Measurements from ENCODE around the gene MERTK.

MERTK gene

DNA sequence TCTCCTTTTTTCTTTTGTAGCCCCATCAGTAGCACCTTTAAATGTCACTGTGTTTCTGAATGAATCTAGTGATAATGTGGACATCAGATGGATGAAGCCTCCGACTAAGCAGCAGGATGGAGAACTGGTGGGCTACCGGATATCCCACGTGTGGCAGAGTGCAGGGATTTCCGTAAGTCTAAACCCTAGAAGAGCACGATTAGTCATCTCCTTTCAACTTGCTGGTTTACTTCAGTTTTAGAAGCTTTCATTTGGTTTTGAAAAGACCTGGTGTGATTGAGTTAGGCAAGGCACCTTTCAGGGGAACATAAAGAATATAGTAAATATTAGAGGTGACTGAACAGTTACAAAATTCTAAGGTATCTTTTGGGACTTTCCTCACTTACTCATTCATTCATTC lies 84.4 kb downstream of the MERTK start:
- no peak for DNase-seq

DNA sequence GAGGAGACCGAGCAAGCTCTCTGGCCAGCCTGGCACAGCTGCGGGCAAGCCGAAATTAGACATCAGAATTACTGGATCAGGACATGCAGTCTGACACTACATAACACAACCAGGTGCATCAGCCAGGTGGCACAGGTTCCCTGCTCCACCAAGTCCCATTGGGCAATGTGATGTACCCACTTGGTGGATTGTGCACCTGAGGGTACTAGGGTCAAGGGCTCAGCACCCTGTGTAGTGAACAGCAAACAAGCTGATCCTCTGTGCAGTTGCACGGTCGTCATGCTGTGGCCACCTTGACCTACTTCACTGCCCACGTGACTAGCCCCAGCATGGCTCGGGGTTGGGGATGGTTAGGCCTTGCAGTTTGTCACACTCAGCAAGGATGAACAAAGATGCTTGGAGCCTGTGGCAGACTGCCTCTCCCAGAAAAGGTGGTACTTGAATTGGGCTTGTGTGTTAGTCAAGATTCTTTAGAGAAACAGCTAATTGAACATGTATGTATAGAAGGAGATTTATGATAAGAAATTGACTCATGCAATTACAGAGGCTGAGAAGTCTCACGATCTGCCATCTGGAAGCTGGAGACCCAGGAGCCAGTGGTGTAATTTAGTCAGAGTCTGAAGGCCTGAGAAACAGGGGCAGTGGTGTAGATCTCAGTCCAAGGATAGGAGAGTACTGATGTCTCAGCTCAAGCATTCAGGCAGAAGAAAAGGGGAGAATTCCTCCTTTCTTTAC lies 85.2 kb downstream of the MERTK start:
- DNase-seq, result no peak

DNA sequence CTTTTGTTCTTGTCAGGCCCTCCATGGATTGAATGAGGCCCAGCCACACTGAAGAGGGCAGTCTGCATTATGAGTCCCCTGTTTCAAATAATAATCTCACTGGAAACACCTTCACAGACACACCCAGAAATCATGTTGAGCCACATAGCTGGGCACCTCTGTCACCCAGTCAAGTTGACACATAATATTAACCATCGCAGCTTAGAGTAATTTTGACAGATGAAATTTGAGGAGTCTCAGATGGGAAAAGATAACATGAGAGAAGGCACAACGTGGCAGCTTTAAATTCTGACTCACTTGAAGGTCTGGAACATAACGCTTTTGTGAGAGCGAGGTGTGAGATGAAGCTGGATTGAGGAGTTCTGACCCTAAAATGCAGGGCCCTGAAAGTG lies 85.8 kb downstream of the MERTK start:
- DNase-seq, result no peak

DNA sequence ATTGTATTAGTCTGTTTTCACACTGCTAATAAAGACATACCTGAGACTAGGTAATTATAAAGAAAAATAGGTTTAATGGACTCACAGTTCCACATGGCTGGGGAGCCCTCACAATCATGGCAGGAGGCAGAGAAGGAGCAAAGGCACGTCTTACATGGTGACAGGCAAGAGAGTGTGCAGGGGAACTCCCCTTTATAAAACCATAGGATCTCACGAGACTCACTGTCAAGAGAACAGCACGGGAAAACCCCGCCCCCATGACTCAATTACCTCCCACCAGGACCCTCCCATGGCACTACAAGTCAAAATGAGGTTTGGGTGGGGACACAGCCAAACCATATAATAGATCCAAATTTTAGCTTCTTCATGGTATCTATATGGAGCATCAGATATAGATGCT lies 87.1 kb downstream of the MERTK start:
- no peak for DNase-seq

DNA sequence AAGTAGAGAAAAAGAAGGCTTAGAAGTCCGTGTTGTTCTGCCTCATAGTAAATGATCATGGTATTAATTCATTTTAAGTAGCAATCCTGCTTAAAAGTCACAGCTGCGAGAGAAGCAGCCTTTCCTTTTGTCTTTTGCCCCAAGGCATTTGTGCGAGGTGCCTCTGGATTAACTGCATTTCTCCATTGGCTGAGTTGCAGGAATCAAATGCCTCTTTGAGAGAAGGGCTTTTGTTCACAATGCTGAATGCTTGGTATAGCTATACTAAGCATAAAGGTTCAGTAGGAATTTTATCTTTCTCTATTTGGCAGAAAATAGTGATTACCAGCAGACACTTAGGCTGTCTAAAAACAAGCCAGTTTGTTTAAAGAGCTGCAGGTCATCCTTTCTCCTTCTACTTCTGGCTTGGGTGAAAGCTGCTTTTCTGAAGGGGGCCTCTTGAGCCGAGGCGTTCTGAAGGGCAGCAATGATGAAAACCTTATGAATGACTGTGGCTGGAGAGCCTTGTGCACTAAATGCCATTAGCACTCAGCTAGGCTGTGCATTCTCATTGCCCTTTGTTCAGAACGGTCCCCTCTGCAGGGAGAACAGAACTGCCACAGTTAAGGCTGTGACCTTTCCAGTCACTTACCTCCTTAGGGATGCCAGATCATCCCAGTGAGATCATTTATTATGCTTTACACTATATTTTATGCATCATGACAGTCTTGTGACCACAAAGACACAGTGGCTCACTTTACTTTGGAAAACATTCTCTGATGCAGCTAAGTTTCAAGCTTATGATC lies 87.9 kb downstream of the MERTK start:
- DNase-seq, result no peak

DNA sequence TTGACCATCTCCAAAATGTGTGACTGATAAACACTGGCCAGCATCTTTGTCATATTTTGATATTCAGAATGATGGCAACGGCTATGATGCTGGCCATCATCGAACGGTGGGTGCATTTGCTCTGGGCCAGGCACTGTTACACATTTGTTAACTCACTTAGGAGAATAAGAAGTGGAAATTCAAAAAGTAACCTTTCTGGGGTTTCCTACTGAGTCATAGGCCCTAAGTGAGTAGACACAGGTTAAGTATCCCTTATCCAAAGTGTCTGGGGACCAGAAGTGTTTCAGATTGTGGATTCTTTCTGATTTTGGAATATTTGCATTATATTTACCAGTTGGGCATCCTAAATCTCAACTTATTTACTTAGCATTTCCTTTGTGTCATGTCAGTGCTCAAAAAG lies 92.0 kb downstream of the MERTK start:
- DNase-seq, result no peak

DNA sequence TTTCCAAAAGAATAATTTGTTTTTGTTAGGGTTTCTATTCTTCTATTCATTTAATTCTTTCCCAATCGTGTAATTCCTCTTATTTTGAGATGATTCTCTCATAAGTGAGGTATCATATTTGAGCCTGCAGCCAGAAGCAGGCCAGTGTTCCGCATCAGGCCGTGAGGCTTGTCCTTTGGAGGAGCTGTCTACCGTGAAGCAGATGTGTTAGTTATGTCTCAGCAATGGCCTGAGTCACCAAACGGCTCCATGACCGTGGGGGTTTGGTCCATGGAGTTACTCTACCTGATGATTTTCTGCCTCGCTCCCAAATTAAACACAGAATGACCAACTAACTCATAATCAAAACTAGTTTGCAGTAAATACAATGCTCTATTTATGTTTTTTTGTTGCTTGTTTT lies 92.4 kb downstream of the MERTK start:
- no peak for DNase-seq

DNA sequence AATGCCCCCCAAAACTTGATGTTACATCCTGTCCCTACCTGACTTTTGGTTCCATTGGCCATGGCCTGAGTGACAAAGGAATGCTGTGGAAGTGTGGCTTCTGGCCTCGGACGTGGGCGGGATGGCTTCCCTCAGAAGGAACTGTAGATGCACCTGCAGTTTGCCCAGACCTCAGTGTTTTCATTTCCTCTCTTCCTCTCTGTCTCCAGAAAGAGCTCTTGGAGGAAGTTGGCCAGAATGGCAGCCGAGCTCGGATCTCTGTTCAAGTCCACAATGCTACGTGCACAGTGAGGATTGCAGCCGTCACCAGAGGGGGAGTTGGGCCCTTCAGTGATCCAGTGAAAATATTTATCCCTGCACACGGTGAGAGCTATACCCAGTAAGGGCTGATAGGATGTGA lies 95.6 kb downstream of the MERTK start:
- no peak for DNase-seq

DNA sequence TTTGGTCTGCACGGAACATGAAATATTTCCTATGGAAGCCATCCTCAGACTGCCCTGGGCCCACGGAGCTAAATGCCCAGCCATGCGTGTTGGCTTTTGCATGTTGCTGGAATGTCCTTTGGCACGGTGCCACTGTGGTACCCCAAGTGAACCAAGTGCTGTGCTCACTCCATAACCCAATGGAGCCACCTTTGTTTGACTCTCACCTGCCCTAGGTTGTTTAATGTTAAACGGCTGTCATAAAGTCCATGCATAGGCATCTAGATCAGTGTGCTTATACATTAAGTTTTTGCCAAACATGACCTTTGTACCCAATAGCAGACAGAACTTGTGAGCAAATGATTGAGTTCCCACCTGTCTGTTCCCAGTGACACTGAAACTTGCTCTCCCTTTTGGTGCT lies 96.7 kb downstream of the MERTK start:
- DNase-seq, result no peak

DNA sequence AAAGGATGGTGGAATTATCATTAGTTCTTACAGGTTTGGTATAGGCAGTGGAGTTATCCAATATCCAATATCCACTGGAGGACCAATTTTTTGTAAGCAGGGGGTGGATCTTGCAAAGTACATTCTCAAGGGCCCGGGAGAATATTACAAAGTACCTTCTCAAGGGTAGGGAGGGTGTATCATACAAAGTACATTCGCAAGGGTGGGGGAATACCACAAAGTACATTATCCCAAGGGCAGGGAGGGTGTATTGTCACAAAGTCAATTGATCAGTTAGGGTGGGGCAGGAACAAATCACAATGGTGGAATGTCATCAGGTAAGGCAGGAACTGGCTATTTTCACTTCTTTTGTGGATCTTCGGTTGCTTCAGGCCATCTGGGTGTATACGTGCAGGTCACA lies 101.4 kb downstream of the MERTK start:
- no peak for DNase-seq

DNA sequence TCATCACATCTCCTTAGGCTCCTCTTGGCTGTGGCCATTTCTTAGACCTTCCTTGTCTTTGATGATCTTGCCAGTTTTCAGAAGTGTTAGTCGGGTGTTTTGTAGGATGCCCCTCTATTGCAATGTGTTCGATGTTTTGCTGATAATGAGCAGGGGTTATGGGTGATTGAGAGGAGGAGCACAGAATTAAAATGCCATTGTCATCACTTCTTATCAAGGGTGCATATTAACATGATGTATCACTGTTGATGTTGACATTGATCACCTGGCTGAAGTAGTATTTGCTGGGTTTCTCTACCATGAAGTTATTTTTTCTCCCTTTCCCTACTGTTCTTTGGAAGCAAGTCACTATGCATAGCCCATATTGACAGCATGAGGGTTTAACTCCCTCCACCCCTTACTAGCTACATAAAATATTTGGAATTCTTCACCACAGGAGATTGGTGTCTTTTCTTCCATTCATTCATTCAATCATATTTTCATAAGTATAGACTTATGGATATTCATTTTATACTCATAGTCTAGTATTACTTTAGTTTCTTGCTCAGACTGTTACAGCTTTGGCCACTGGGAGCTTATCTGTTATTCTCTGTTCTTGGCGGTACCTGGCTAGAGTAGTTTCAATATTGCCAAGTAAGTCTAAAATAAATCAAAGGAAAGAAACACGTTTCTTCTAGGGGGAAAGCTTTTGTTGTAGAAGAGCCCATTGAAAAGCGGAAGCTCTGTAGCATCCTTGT lies 102.2 kb downstream of the MERTK start:
- DNase-seq, result no peak

DNA sequence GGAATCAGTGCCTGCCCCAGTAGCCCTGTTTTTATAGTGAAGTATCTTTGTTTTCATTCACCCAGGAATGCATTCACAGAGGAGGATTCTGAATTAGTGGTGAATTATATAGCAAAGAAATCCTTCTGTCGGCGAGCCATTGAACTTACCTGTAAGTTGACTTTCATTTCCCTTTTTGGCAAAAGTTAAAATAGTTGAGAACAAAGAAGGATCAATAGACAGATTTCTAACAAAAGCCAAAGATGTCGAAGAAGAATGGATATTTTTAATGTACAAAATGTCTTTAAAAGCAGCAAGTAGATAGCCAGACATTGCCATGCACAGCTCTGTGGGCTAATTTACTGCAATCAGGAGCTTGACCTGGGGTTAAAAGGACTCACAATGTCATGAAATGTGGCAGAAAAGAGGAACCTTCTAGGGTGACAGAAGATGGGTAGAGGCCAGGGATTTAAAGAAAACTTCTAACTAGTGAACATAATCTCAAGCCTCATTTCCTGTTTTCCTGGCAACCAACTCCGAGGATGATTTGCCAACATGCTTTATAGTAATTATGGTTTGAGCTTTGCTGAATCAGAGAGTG lies 102.8 kb downstream of the MERTK start:
- DNase-seq, result no peak

DNA sequence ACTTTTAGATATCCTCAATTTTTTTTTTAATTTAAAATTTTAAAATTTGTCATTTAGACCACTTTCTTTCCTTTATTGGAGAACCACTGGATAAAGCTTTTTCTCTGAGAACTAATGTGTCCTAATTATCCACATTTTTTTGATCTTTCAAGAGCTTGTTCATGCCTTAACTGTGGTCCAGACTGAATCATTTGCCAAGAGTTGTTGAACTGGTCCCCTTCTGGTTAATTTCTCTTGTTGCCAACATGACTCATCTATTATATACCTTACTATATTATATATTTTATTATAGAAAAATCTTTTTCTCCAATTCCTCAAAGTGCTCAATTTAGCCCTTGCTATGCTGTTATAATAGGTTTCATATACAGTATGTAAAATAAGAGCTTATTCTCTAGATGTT lies 103.5 kb downstream of the MERTK start:
- DNase-seq, result no peak

DNA sequence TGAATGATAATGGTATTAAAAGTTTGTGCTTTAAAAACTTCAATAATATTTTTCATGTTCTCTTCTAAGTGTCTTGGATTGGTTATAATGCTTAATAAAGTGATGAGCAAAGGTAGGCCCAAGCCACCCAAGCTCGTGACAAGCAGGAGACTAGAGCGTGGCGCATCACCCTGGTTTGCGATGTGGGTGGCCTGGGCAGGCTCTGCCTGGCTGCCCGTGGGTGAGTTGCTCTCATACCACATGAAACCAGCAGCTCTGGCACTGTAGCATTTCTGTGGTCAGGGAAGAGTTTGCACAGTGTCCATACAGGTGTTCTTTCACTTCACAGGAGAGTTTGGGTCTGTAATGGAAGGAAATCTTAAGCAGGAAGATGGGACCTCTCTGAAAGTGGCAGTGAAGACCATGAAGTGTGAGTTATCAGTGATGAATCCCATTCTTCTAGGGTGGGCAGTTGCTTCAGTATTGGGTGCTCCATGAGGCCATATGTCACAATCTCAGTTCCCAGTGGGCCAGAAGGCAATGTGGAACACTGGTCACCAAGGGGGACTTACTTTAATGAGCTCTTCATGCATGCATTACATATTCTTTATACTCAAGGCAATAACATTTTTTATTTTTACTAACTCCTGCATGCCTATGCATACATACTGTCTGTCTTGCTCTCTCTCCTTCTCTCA lies 105.3 kb downstream of the MERTK start:
- DNase-seq, result no peak

DNA sequence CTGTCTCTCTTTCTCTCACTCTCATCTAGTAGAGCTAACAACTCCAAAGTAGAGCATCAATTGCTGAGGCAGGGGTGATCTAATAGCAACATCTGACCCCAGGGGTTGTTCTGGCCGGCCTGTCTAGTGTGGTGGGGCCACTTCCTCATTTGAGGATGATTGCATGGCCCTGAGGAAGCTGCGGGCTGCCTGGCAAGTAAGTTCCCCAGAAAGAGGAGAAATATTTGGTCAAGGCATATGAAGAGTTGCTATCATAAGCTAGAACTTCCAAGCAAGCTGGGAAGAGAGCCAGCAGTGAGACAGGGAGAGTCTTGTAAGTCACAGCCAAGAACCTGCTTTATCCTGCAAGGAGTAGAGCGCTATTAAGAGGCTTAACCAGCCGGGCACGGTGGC lies 105.8 kb downstream of the MERTK start:
- DNase-seq, result no peak

DNA sequence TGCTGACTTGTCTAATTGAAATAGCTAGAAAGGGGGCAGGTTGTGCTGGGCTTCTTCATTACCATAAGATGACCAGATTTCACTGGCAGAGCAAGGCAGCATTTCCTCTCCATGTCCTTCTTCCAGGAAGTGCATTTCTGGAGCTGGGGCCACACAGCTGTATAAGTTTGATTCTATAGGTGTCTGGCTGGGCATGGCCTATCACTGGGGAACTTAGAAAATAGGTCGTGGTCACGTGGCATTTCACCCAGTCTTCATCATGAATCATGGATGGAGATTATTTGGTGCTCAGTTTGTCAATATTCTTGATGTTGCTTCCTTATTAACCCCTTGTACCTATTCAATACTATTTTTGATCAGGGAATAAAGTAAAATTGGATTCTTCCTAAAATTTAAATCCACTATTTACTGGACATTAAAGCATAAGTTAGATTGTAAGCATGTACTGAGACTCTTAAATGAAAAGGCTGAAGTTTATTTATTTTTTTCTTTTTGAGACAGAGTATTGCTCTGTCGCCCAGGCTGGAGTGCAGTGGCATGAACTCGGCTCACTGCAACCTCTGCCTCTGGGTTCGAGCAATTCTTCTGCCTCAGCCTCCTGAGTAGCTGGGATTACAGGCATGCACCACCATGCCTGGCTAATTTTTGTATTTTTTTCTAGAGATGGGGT lies 107.1 kb downstream of the MERTK start:
- no peak for DNase-seq

DNA sequence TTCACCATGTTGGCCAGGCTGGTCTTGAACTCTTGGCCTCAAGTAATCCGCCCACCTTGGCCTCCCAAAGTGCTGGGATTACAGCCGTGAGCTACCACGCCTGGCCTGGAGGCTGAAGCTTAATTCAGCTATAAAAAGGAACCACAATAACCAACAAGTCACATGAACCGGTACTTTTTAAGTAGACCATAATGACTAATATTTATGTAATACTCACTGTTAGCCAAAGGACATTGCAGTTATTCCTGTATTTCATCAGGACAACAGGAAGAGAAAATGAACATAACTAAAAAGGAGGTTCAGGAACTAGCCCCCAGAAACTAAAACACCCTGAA lies 107.6 kb downstream of the MERTK start:
- no peak for DNase-seq

DNA sequence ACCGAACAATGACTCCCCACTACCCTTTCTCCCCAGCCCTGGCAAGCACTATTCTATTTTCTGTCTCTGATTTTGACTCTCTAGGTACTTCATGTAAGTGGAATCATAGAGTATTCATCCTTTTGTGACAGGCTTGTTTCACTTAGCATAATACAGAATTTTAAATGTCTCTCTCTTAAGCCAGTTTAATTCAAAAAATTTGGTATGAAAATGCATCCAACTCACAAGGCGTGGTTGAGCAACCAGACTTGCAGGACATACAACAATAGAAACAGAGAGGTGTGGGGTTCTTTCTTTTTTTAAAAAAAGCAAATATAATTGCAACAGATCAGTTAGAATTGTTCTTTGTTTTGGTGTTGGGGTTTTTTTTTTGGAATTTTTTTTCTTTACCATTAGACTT lies 109.1 kb downstream of the MERTK start:
- DNase-seq, result no peak

DNA sequence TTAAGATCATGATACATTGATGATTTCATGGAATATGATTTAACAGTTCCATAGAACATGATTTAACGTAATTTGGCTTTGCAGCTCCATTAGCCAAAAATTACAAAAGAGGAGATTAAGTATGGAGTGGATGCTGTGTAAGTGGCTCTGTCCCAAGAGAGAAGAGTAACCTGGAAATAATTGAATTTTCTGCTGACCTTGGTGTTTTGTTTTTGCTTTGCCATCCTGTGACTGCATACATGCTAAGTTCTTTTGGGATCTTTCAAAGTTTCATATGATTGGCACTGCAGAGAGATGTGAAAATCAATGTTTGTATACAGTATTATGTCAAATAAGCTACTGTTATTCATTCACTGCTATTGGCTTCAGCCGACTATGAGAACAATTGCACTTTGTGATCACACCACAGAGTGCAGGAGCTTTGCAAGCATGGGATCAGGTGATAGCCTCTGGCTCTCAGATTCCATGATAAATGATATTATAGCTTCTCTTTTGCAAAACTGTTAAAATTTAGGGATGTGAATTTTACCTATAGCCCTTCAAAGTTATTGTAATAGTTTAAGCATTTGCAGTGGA lies 110.6 kb downstream of the MERTK start:
- no peak for DNase-seq

DNA sequence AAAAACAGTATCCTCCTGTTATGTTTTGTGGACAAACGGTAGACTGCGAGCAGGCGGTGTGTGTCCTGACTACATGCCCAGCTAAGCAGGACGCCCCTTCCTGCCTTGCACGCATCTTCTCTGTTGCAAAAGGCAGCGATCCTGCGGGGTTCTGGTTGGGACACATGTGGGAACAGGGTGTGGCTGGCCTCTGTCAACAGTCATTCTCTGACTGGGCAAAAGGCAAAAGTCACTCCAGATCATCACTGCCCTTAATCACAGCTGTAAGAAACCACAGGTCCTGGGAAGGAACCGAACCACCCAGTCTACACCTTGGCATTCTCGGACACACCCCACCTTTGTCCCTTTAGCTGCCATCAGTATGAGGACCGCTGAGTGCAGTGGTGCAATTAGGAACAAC lies 112.3 kb downstream of the MERTK start:
- no peak for DNase-seq

DNA sequence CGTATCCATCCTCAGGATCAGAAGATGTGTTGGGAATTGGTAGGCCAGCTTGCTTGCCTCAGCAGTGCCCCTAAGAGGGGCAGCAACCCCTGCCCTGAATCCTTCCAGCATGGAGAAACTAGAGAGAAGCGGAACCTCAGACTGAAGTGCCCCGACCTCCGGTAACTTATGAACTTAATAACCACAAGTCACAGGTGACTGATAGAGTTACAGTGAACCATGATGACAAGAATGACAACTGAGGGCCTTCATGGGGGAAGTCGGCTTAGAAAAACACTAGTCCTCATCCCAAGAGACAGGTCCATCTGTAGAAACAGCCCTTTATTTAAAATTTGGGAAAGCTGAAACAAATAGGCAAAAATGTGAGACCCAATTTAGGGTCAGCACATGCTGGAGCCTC lies 114.1 kb downstream of the MERTK start:
- no peak for DNase-seq

DNA sequence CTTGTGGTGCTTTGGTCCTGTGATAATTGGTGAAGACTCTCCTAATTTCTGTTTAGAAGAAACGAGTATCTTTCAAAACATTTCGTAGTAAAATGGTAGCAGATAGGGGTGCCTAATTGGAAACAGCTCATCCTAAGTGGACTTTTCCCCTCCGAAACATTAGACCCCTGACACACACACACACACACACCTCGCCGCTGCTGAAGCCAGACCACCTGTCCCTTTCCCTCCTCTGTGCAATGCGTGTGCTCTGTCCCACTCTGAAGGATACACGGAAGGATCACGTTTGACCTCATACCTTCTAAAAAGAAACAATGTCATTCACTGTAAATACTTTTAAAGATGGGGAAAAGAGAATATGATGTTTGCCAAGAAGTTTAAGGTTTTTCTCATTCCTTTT lies 120.4 kb downstream of the MERTK start:
- DNase-seq, result no peak
